GM03348 (cell line): ENCODE data around the gene TLCD1.
A peak's percentile ranks its signal among the peaks of the same experiment; 100 is the strongest.
"Not testable (repeated sequence)": the region's sequence is repeated elsewhere in the genome, so short reads cannot be mapped to it uniquely, and the experiment has no call there.

Experiments used
- DNase-seq: peaks from one replicate; pipeline ENCODE4 v3.0.0; 2012; ENCODE audit warnings: low spot score

TLCD1 gene

GRCh38 chr17:28747051-28747691 is 21.1 kb upstream of the TLCD1 start:
- no peak for DNase-seq

GRCh38 chr17:28746611-28747050 is 20.6 kb upstream of the TLCD1 start:
- DNase-seq, result no peak

GRCh38 chr17:28745786-28746411 is 19.9 kb upstream of the TLCD1 start:
- peak; percentile 14 for DNase-seq

GRCh38 chr17:28744972-28745785 is 19.1 kb upstream of the TLCD1 start:
- peak; percentile 52 for DNase-seq

GRCh38 chr17:28744104-28744971 is 18.3 kb upstream of the TLCD1 start:
- peak; percentile 80 for DNase-seq

- peak; percentile 94 for DNase-seq
Observed at GRCh38 chr17:28743243-28744103, 17.4 kb upstream of the TLCD1 start, which contains the start of gene TRAF4. TSS of gene TRAF4 (plus strand) at chr17:28744011. CDS start at chr17:28744113, 102 bp downstream.

GRCh38 chr17:28741358-28742349 is 15.6 kb upstream of the TLCD1 start:
- no peak for DNase-seq

GRCh38 chr17:28740406-28741357 is 14.6 kb upstream of the TLCD1 start:
- DNase-seq, result no peak

GRCh38 chr17:28738680-28739384 is 12.8 kb upstream of the TLCD1 start:
- DNase-seq, result no peak

- DNase-seq, result no peak
Observed at GRCh38 chr17:28737770-28738679, 12.0 kb upstream of the TLCD1 start.

GRCh38 chr17:28737316-28737715 is 11.3 kb upstream of the TLCD1 start:
- no peak for DNase-seq

GRCh38 chr17:28735913-28736769 is 10.1 kb upstream of the TLCD1 start:
- DNase-seq, result not testable (repeated sequence)

- no peak for DNase-seq
Observed at GRCh38 chr17:28735242-28735722, 9.2 kb upstream of the TLCD1 start.

GRCh38 chr17:28734712-28735241 is 8.7 kb upstream of the TLCD1 start:
- DNase-seq, result no peak

GRCh38 chr17:28733346-28733745 is 7.3 kb upstream of the TLCD1 start:
- DNase-seq, result no peak
